GM12891 (cell line): ENCODE data around the gene SLC25A21.

Experiments used
- POLR2A ChIP-seq: IDR thresholded peaks from 2 replicates; pipeline ENCODE4 v1.6.1; 2011; ENCODE audit warnings: low read depth, low read length, control low read depth
- POLR2AphosphoS5 ChIP-seq: IDR thresholded peaks from 2 replicates; pipeline ENCODE4 v1.6.1; 2011; ENCODE audit warnings: low read depth, low read length, control low read depth
- POU2F2 ChIP-seq: IDR thresholded peaks from 2 replicates; pipeline ENCODE4 v1.6.1; 2011; ENCODE audit warnings: low read depth, mild to moderate bottlenecking, control low read depth, low read length, moderate library complexity
- SPI1 ChIP-seq: IDR thresholded peaks from 2 replicates; pipeline ENCODE4 v1.6.1; 2011; ENCODE audit warnings: low read depth, low read length, control low read depth
- TAF1 ChIP-seq: IDR thresholded peaks from 2 replicates; pipeline ENCODE4 v1.6.1; 2011; ENCODE audit warnings: low read depth, low read length, control low read depth

GRCh38 chr14:36702474-36702873, 469.9 kb downstream of the SLC25A21 start:
- no peak for TF ChIP-seq POLR2AphosphoS5
- TF ChIP-seq POLR2A = no peak
- TF ChIP-seq TAF1 = no peak
- TF ChIP-seq SPI1 = no peak
- no peak for TF ChIP-seq POU2F2
